ENCODE results near the gene MAPT.
"Not testable (repeated sequence)": the region's sequence is repeated elsewhere in the genome, so short reads cannot be mapped to it uniquely, and the experiment has no call there.

MAPT gene

GRCh38 chr17:45956746-45957145, 62.4 kb downstream of the MAPT start:
- DNase-seq: not testable (repeated sequence)

GRCh38 chr17:45958307-45958706, 64.0 kb downstream of the MAPT start:
- DNase-seq: no peak

GRCh38 chr17:45958994-45959665, 64.8 kb downstream of the MAPT start:
- DNase-seq: no peak

GRCh38 chr17:45960311-45960710, 66.0 kb downstream of the MAPT start:
- no peak for DNase-seq

GRCh38 chr17:45961206-45961605, 66.9 kb downstream of the MAPT start:
- no peak for DNase-seq

- no peak for DNase-seq
Measured at GRCh38 chr17:45962221-45962972, 68.0 kb downstream of the MAPT start.

GRCh38 chr17:45963283-45963682, 68.9 kb downstream of the MAPT start:
- no peak for DNase-seq

- DNase-seq: no peak
Measured at GRCh38 chr17:45963889-45964288, 69.5 kb downstream of the MAPT start.

- no peak for DNase-seq
Measured at GRCh38 chr17:45964634-45965033, 70.3 kb downstream of the MAPT start.

- no peak for DNase-seq
Measured at GRCh38 chr17:45965812-45966211, 71.5 kb downstream of the MAPT start.

GRCh38 chr17:45966606-45967280, 72.4 kb downstream of the MAPT start:
- DNase-seq: no peak

GRCh38 chr17:45967378-45967777, 73.0 kb downstream of the MAPT start:
- DNase-seq: no peak

GRCh38 chr17:45968732-45969131, 74.4 kb downstream of the MAPT start:
- no peak for DNase-seq

- DNase-seq: no peak
Measured at GRCh38 chr17:45969726-45970125, 75.4 kb downstream of the MAPT start.

GRCh38 chr17:45970659-45971058, 76.3 kb downstream of the MAPT start:
- DNase-seq: no peak

- no peak for DNase-seq
Measured at GRCh38 chr17:45971698-45972141, 77.4 kb downstream of the MAPT start.

GRCh38 chr17:45972531-45972930, 78.2 kb downstream of the MAPT start:
- DNase-seq: no peak

- no peak for DNase-seq
Measured at GRCh38 chr17:45973099-45973780, 78.9 kb downstream of the MAPT start.

- no peak for DNase-seq
Measured at GRCh38 chr17:45973946-45974859, 79.8 kb downstream of the MAPT start.

- no peak for DNase-seq
Measured at GRCh38 chr17:45974916-45975630, 80.7 kb downstream of the MAPT start.

- DNase-seq: no peak
Measured at GRCh38 chr17:45975640-45976295, 81.4 kb downstream of the MAPT start.
